Stimulated activated CD4-positive, alpha-beta T cell treated with anti-CD3 and anti-CD28 coated beads, Interleukin-2, amount 100 ng/mL, for 24 hours (primary cell): ENCODE results near the gene KCNK2.

Experiments used
- DNase-seq, 2 donors: peaks; one replicate each; pipeline ENCODE4 v3.0.0-alpha.2; 2020

The KCNK2 gene

GRCh38 chr1:215101511-215101910 lies 19.0 kb downstream of the KCNK2 start:
- DNase-seq: no peak

DNA sequence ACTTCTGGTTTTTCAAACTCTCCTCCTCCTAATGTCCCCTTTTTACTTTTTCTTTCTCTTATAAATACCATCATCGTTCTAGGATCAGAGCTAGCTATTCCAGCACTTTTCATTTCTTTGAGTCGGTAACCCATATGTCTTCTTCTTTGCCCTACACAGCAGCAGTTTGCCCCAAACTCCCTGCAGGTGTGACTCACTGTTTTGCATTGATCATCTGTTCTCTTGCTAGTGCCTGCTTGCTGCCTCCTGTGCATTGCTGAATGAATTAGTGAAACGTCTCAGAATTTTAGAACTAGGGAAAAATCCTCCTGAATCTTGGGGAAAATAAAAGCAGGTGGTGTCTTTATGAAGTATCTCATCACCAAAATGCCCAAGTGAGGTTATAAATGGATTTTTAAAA lies 21.7 kb downstream of the KCNK2 start:
- no peak for DNase-seq

DNA sequence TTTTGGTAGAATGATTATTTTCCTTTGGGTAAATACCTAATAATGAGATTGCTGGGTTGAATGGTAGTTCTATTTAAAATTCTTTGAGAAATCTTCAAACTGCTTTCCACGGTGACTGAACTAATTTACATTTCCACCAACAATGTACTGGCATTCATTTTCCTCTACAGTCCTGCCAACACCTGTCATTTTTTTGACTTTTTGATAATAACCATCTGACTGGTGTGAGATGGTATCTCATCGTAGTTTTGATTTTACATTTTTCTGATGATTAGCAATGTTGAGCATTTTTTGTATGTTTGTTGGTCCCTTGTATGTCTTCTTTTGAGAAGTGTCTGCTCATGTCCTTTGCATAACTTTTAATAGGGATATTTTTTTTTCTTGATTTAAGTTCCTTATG lies 23.5 kb downstream of the KCNK2 start:
- DNase-seq: no peak

DNA sequence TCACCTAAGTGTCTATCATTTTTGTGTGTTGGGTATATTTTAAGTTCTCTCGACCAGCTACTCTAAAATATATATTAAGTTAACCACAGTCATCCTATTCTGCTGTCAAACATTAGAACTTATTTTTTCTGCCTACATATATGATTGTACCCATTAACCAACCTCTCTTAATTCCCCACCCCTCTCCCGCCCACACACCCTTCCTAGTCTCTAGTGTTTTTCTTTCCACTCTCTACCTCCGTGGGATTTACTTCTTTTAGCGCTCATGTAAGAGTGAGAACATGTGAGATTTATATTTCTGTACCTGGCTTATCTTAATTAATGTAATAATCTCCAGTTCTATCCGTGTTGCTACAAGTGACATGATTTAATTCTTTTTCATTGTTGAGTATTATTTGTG lies 26.6 kb downstream of the KCNK2 start:
- no peak for DNase-seq

DNA sequence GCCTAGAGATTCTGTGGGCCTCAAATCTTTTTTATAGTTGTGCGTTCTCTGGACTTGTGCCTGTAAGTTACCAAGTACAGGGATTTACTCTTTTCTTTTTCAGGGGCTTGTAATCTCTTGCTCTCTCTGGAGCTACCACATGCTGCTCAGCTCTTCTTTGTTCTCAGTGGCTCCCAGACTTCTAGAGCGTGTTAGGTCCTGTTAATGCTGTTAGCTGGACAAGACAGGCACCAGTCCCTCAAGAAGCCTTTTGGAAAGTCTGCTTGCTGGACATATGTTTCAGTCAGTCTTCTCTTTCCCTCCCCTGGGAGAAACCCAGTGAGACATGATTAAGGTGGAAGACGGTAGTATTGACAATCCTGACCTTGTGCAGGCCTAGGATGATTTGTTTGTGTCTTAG lies 29.4 kb downstream of the KCNK2 start:
- DNase-seq: no peak

GRCh38 chr1:215113776-215114153 lies 31.2 kb downstream of the KCNK2 start:
- DNase-seq: no peak

DNA sequence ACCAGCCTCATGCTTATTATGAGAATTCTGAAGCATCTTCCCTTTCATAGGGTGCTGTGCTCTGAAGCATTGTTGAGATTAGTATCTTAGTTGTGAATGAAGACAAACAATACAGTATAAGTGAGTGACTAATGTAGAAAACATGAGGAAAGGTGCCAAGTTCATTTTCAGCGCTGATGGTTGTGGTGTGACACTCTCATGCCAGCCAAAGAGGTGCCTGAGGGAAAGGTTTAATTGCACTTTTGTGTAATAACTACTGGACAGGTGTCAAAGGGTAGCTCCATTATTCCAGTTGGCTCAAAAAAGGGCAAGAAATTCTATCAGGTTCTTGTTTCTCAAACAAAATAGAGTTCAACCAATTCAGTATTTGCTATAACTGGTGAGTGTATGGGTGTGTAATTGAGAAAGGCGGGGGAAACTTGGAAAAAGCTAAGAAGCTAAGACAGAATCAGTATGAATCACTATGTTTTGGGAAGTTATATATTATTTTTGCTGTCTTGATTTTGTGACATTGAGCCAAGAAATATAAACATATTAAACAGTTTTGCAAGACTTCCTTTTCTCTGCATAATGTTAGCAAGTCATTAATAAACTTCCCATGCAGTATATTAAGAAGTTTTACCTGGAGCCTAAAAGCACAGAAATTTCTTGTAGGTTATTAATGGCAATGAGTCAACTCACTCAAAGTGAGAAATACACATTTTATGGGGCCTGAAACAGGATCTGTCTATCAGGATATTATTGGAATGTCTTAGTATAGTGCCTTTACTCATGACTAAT lies 31.8 kb downstream of the KCNK2 start:
- DNase-seq: no peak

DNA sequence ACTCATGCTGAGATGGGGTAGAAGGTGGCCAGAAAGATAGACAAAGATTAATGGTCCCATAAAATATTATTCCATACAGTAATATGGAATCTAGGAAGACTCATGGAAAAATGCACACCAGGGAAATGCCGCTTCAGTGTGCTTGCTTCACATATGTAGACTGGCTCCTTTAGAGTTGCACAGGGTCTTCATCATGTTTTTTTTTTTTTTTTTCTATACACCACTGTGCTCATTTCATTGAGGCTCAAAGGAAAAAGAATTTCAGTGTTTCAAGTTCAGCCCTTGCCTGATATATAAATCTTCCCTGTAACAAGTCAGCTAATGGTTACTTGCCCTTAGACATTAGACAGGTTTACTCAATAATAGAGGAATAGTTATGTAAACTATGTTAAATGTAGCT lies 33.2 kb downstream of the KCNK2 start:
- no peak for DNase-seq

DNA sequence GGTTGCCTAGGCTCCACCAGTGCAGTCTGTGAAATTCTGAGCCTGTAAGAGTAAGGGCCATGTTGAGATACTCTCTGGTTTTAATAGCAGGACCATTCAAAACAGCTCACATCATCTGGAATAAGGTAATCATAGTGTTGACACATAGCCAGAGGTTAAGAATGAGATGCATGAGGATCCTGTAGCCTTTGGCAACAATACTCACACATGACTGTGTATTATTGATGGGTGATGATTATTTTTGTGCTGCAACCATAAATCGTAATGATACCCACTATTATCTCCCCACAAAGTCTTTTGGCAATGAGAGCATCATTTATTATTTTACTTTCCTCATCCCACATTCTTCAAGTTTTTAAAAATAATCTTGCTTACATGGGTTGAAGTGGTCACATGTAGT lies 35.5 kb downstream of the KCNK2 start:
- no peak for DNase-seq

DNA sequence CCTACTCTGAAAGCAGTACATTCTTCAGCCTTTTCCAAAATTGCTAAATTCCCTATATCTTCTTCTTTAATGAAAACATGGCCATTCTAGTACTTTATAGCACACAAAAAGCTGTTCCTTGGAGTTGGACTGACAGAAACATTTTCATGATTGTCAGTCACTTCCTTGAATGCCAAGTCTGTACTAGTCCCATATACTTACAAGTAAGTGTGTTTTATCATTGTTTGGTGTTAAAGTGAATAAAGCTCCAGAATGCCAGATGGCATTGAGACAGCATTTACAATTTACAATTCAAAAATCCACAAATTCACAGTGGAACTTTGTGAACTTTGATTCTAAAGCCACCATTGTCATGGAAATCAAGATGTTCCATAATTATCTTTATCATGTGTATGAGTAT lies 36.5 kb downstream of the KCNK2 start:
- DNase-seq: no peak

- no peak for DNase-seq
Observed at GRCh38 chr1:215119719-215120365, 37.3 kb downstream of the KCNK2 start.

- no peak for DNase-seq
Observed at GRCh38 chr1:215128504-215128903, 46.0 kb downstream of the KCNK2 start.

- no peak for DNase-seq
Observed at GRCh38 chr1:215131291-215131690, 48.8 kb downstream of the KCNK2 start.

- no peak for DNase-seq
Observed at GRCh38 chr1:215132156-215132555, 49.6 kb downstream of the KCNK2 start.

DNA sequence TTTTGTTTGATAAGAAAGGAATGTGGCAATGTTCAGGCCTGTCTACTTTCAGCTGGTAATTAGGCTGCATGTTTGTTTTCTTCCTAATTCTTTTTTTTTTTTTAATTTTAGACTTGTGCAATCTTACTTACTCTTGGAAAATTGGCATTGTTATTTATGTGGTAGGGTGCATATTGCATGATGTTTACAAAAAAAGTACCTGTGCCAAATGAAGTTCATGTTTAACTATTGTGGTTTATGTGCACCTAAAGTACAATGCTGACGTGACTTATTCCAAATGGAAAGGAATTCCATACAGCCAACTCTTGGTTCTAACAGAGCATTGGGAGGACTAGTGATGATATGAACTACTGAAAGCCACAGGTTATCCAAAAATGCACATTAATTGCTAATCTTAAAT lies 51.0 kb downstream of the KCNK2 start:
- no peak for DNase-seq

DNA sequence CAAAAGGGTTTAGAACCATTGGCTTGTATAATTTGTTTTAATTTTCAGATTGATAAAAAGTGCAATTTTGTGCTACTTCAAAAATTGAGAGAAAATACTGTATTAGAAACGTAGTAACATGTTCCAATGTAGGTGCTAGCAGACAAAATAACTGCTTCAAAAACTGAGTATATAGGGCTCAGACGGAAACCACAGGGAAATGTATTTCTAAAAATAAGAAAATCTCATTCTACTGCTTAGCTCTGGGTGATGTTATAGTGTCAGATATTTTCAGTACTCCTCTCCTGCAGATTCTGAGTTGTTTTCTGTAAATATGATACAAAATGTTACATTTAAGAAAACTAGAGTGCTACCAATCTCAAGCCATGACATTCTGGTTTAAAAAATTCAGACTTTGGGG lies 55.4 kb downstream of the KCNK2 start:
- no peak for DNase-seq

DNA sequence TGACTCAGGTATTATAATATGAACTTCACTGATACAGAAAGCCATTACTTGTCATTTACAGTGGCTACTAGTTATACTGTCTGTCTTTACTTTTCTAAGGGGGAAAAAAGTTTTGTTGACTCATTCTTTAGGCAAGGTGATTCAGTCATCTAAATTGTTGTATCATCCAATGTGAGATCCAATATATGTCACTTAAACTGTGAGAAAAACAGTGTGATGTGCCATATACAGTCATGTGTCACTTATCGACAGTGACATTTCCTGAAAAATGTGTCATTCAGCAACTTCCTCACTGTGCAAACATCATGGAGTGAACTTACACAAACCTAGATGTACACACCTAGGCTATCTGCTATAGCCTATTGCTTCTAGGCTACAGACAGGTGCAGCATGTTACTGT lies 57.6 kb downstream of the KCNK2 start:
- DNase-seq: no peak

DNA sequence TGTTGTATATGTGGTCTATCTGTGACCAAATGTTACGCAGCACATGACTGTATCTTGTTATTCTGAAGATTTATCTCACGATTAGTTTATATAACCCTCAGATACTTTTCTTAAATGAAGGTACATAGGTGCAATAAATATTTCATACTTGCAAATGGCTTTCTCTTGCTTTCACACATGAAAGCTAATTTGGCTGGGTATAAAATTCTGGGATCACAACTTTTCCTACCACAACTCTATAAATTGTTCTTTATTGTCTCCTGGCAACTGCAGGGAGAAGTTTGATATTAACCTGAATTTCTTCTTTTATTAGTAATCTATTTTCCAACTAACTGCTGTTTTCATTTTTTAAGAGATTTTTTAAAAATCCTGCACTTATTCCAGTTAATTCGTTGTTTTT lies 58.9 kb downstream of the KCNK2 start:
- DNase-seq: no peak

DNA sequence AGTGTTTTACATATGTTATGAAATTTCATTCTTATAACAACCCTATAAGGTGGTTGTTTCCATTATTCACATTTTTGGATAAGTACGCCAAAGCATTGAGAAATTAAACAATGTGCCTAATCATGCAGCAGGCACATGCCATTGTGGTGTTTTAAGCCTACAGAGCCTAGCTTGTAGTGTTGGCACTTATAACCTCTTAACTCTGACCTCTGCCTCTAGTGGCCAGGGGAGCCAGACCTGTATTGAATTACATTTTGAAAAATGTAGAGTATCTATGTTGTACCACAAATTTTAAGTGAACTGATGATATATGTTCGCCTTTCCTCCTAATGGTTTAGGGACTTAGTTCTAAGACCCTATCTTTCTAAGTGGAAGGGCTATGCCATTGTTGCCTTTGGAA lies 61.0 kb downstream of the KCNK2 start:
- no peak for DNase-seq

GRCh38 chr1:215146240-215146975 lies 63.9 kb downstream of the KCNK2 start:
- peak in 1 of 2 donors; percentile 3 for DNase-seq

DNA sequence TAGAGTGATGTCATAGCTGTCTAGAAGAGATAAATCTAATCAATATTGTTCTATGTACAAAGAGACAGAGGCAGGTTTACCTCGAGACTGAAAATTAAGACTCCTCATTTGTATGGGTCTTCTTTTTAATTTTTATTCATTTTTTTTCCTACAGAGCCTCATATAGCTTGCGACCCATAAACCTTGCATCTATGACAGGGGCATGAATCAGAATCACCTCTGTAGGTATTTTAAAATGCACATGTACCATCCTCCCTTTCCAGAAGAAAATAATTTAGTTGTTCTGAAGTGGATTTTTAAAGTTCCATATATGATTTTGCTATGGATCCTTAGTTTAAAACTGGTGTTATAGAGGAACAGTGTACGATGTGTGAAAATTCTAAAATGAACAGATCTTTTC lies 64.5 kb downstream of the KCNK2 start:
- no peak for DNase-seq

DNA sequence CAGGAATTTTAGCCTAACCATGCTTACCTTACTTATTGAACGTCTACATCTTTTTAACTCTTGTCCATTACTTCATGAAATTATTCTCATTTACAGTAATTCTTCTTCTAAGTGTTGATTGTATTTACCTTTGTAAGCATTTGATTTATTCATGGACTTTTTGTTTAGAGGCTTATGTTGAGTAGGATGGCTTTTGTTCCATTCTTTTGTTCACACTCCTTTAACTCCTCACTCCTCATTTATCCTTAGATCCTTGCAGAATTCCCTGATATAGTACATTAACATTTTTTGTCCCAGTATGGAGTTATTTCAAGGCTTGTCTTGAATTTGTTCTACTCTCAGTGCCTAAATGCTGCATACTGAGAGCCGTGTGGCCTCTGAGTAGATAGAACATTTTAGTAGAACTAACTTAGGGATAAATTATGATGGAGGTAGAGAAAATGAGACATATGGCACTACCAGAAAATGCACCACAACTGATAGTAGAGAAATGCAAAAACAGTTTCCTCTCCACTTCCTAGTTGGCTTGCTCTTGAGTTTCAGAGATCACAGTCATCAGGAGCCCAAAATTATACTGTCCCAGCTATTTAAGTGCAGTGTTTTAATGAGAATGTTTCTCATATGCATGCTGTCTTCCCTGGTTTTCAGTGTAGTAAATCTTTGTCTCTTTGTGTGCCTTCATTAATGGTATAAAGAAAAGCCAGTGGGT lies 69.5 kb downstream of the KCNK2 start:
- DNase-seq: no peak

DNA sequence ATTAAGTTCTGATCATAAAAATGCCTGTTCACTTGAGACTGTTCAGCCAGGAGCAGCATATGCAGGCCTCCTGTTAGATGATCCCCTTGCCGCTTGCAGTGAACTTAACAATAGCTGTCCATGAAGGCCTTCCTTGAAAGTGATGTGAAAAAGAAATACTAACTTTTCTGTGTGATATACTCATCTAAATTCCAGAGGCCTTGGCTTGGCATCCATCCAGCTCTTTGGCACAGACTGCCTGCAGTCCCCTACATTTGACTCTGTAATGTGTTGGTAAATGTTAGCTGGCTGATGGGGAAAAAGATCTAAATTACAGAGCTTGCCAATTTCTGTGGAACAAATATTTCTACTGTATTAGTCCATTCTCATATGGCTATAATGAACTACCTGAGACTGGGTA lies 73.7 kb downstream of the KCNK2 start:
- DNase-seq: no peak

- DNase-seq: no peak
Observed at GRCh38 chr1:215160351-215160750, 77.8 kb downstream of the KCNK2 start.
